ENCODE results near the gene CDC37L1.

DNA sequence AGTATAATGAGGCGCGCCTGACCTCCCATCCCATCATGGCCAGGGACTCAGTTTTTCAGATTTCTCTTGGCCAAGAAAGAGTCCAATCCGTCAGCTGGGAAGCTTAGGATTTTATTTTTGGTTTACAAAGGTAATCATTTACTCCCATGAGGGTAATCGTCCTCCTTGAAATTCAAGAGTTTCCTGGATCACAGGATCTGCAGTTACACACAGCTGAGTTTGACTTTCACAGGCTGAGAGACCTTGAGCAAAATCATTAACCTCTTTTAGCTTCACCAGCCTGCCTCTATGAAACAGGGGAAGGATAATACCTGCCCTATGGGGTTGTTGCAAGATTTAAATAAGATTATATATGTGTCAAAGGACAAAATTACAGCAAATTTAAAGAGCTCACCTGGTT, 77.1 kb downstream of the CDC37L1 start:
- no peak for TF ChIP-seq POLR2A (IDR thresholded peaks at IDR 0.05; ENCODE audit: low read length)
- TF ChIP-seq GATA1 (IDR thresholded peaks at IDR 0.05; ENCODE audit: low read depth, low read length): no peak

Data from erythroblast (primary cell).